Stimulated activated CD4-positive, alpha-beta T cell treated with anti-CD3 and anti-CD28 coated beads, Interleukin-15, amount 100 ng/mL, for 1 hour (primary cell): ENCODE measurements around the gene GPSM1.

ENCODE experiments used
- DNase-seq, 2 donors: peaks; one replicate each; pipeline ENCODE4 v3.0.0-alpha.2; 2020; ENCODE audit warnings: low read depth in 1 of 2, low spot score in 1 of 2

Gene GPSM1

DNA sequence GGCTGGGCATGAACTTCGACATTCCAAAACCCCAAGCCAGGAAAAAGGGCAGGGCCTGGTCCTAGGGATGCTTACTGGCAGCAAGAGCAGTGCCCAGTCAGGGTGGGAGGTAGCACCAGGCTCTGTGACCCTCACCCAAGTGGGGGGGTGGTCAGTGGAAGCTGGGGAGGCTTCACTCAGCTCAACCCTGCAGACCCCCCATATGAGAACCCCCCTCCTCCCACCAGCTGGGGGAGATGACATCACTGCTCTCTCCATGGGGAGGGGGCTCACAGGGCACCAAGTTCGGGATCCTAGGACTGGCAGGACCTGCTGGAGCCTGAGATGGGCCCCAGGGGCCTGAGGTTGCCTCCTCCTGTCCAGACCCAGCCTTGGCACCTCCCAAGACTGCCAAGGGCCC, 31.5 kb downstream of the GPSM1 start:
- no peak for DNase-seq

DNA sequence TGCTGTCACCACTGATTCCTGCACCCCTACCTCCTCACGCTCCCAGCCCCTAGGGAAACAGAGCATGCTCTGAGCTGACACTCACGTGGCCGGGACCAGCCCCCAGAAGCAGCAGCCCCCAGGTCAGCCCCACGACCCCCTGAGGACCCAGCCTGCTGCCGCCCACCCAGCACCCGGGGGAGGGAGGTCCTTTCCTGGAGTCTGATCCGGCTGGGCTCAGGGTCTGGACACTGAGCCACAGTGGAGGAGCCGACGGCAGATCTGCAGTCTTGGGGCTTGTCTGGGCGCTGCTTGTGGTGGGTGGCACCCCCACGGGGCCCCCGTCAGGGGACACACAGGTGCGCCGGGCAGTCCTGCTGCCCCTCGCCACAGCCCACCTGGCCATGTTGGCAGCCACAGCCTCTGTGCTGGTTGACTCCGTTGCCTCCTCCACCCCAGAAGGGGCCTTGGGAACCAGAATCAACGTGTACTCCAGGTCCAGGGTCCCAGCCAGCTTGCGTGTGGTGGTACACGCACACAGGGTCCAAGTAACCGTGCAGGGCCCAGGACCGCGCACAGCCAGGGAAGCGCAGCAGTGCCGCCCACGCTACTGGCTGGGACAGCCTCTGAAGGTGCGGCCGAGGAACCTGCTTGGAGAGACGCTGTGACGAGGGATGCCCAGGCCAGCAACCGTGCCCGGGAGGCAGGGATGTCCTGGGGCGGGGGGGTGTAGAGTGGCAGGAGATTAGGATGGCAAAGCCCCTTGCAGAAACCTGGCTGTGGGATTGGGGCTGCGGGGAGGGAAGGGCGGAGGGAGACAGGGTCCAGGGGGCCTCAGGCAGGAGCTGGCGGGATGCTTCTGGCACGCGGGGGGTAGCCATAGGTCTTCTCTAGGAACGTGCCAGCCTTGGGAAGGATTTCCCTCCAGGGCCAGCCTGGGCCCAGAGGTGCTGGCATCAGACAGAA, 32.7 kb downstream of the GPSM1 start:
- no peak for DNase-seq

- DNase-seq = no peak
Observed at GRCh38 chr9:136361047-136361753, 33.9 kb downstream of the GPSM1 start.

- DNase-seq = no peak
Observed at GRCh38 chr9:136361754-136362449, 34.6 kb downstream of the GPSM1 start.

- no peak for DNase-seq
Observed at GRCh38 chr9:136362450-136362784, 35.1 kb downstream of the GPSM1 start.

DNA sequence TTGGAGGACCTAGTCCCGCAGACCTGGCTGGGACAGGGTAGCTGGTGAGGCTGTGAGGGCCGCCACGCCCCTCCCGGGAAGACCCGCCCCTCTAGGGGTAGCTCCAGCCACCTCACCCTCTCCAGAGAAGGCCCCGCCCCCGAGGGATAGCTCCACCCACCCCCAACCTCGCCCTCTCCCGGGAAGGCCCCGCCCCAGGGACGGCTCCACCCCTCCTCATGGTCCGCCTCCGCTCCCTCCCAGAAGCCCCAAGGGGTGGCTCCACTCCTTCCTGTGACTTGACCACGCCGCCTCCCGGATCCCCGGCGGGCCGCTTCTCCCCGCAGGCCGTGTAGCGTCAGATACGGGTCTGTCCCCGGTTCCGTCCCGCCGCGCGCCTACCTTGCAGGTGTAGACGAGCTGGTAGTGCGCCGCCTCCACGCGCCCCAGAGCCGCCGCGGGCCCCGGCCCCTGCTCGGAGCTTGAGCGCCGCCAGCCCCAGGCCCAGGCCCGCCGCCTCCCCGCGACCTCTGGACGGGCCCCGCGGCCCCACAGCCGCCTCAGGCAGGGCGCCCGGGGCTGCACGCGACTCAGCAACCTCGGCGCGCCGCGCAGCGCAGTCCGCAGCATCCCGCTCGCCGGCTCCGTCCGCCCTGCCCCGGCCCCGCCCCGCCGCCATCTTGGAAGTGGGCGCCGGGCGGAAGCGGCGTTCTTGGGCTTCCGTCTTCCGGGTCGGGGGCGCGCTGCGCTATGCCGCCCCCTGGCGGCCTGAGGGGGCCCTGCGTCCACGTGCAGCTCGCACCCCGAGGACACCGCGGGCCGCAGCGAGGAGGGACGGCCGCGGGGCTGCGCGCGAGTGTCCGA, 36.0 kb downstream of the GPSM1 start, which contains the start of gene DNLZ:
Gene DNLZ (minus strand): TSS at position 639 of the 843 bp plus-strand sequence. CDS start 30 bp downstream, at position 609.
- peak; percentile 84 to 96 for DNase-seq

DNA sequence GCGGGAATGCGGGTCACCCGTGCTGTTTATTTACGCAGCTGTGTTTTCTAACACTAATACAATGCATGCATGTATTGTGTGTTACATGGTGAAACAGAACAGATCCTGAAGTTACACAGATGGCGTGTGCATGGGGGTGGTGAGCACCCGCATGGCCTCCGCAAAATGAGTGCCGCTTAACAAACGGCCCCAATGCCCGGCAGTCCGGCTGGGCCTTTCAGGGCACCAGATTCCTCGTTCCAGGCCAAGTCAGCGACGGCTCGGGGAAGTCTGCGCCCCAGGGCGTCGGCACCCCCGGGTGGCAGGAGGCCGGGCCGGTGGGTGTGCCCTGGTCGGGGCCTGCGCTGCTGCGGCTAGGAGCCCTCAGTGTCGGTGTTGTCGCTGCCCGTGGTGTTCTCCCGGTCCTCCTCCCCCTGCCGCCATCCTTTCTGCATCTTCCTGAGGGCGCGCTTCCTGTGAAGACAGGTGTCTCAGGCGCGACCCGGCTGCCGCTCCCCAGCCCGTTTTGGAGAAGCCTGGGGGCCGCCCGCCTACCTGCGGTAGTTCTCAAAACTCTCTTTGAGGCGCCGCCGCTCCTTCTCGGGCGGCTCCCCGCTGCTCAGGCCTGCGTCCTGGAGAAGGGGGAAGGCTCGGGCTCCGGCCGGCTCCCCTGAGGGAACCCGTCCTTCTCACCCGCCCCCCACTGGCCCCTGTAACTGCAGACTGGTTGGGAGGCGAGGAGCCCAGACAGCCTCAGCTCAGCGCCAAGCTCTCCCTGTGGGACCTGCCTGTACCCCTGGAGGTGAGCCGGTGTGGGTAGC, 36.8 kb downstream of the GPSM1 start:
- DNase-seq = no peak

DNA sequence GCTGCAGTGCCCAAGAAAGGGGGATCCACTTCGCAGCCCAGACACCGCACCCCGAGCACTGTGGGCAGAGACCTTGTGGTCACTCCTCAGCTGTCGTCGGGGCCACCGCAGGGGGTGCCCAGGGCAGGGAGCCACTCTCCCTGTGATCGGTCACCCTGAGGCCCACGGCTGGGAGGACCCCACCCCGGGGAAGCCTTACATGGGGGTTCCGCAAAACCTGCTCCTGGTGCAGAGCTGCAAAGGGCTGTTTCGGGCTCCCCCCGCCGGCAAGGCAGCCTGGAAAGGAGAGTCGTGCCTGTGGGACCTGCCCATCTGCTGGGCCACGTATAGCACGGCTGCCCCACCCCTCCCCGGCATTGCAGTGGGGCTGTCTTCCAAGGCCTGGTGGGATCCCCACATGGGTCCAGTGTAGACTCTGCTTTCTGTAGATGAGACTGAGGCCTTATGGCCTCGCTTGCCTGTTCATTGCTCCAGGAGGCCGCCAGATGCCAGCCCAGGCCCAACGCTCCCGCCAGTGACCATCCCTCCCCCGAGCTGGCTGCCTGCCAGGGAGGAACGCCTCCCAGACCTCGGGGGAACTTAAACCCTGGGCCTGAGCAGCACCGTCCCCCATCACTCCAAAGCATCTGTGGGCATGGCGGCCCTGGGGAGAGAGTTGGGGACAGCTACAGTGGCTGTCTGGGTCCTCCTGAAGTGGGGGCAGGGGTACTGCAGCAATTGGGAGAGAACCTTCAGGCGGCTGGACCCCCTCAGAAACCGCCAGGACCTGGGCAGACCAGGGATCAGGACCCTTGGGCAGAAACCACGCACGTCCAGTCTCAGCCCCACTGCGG, 37.8 kb downstream of the GPSM1 start:
- DNase-seq = no peak

- no peak for DNase-seq
Observed at GRCh38 chr9:136365775-136366222, 38.5 kb downstream of the GPSM1 start.

DNA sequence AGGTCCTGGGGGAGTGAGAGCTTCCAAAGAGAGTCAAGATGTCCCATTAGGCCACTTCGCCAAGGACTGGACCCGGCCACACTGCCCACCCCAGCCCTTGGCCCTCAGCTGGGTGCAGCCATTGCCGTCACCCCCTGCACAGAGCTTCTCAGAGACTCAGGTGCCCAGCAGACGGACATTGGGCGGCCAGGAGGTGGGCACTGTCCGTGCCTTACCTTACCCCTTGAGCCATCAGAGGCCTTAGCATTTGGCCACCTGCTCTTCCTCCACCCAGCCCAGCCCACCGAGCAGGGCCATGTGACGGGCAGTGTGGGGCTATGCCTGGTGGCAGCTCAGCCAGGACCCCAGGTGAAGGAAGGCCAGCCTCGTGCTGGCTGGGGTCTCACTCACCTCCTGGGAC, 39.5 kb downstream of the GPSM1 start:
- DNase-seq = no peak

DNA sequence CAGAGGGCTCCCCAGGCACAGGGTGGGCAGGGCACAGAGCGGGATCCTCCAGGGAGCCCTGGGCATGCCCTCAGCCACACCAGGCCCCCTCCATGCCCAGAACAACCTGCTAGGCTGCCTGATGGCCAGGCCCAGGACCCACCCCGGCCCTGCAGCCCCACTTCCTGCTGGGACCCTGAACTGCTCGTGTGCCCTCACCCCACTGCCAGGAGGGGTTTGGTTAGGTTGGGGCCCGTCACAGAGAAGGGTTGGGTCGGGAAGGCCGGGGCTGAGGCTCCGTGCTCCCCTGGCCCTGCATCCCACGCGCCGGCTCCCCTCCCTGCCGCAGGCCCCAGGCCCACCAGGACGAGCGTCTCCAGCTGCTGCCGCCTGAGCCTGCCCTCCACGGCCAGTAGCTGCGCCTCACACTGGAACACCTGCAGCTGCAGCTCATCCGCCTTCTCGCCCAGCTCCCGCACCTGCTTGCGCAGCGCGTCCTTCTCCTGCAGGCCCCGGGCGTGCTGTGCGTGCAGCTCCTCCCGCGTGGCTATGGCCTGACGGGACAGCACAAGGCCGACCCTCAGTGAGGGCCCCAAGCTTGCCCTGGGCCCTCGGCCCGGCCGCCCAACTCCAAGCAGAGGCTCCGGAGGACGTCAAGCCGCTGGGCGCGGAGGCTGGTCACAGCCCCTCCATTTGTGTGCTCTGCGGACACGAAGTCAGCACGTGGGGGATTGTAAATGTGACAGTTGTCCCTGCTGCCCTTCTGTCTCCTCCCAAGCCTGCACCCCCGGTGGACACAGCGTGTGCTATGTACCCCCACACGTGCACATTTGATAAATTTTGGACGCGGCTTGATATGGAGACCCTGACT, 40.2 kb downstream of the GPSM1 start:
- no peak for DNase-seq

DNA sequence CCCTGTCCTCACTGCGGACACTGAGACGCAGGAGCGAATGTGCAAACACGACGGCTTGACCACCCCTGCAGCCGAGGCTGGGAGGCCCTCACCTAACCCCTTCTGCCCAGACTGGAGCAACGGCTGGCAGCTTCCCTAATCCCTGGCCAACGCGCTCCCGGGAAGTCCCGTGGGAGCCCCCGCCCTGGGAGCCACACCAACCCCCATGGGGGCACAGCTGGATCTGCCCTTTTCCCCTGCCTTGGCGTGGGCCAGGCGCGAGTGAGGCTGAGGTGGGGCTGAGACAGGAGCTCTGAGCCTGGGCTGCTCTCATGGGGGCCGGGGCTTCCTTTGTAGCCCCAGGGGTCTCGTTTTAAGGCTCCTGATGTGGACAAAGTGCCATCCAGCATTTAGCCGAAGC, 40.9 kb downstream of the GPSM1 start:
- DNase-seq = no peak

- DNase-seq = no peak
Observed at GRCh38 chr9:136370037-136370436, 42.7 kb downstream of the GPSM1 start.

DNA sequence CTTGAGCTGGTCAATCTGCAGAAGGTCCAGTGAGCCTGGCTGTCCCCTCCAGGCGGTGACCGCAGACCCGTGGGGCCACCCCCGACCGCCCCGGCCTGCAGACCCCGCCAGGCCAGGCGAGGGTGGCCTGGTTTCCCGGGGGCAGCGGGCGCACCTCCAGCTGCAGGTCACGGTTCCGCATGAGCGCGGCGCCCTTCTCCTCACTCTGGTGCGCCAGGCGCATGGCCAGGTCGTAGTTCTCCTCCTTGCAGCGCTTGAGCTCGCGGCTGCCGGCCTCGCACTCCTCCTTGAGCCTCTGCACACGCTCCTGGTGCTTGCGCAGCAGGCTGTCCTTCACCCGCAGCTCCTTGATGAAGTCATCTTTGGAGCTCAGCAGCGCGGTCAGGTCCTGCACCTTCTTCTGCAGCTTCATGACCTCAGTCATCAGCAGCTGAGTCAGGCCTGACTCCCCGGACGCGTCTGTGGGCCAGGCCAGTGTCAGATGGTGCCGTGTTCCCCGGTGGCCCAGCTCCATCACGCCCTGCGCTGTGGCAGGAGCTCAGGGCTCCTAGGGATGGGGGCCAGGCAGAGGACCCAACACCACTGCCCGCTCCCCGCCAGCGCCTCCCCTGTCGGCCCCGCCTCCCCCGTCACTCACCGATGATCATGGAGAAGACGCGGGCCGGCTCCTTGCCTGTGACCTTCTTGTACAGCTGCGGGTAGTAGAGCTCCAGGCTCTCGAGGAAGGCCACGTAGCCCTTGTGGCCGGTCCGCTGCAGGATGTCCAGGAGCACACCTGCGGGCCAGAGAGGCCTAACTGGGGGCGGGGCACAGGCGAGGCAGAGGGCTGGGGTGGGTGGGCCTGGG, 43.6 kb downstream of the GPSM1 start:
- DNase-seq = no peak

DNA sequence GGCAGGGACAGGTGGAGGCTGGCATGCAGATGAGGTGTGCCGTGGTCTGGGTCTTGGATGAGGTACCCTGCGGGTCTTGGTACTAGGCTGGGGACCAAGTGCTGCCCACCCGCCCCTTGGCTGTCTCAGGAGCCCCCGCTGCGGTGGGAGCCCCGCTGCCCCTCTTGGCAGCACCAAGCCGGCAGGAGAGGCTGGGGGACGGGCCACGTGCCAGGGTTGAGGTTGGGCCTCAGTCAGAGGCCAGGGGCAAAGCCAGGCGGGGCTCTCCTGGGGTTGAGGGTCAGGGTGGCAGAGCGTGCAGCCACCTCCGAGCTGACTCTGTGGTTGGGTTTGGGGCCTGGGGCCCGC, 44.2 kb downstream of the GPSM1 start:
- DNase-seq = no peak

DNA sequence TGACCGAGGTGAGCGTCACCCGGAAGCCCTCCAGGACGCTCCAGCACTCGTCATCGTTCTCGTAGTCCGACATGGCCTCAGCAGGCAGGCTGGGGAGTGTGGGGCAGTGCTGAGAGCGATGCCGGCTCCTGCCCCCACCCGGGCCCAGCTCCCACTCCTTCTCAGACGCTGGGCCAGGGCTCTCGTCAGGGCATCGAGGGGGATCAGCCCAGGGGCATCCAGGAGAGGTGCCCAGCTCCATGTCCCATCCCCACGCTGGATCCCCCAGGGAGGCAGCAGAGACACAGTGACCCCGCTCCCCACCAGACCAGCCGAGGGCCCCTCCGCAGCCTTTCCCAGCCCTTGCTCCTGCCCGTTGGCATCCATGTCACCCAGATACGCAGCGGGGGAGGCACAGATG, 44.7 kb downstream of the GPSM1 start:
- DNase-seq = no peak

GRCh38 chr9:136372561-136373299, 45.4 kb downstream of the GPSM1 start:
- no peak for DNase-seq
